Muscle of back (tissue), 11 donors: ENCODE measurements around the gene OTOF. TPM values are rescaled to one million over a fixed set of nuclear protein-coding genes. Genes with fewer than 3 reads are reported as not detected.

Source experiments
- DNase-seq, 3 donors: peaks; one replicate each; pipeline versions ENCODE4 v3.0.0 to v3.0.0-alpha.2; 2013
- polyA plus RNA-seq, 10 donors: library from polyadenylated mRNA; unstranded; fragments of 120-200 nt; gene quantifications; one replicate each; pipeline ENCODE4 v1.2.1, GENCODE V29; 2013; ENCODE audit not compliant: insufficient read length in 10 of 10

OTOF gene
- polyA plus RNA-seq, 10 donors = 10.4 to 32.8 (median 19.3) TPM

- DNase-seq = no peak
Observed at GRCh38 chr2:26453421-26454329, 24.2 kb downstream of the OTOF start.

GRCh38 chr2:26451700-26452099, 26.2 kb downstream of the OTOF start:
- DNase-seq = no peak

- DNase-seq = no peak
Observed at GRCh38 chr2:26450031-26450635, 27.8 kb downstream of the OTOF start.

- DNase-seq = no peak
Observed at GRCh38 chr2:26449278-26450030, 28.5 kb downstream of the OTOF start.

GRCh38 chr2:26448651-26449050, 29.3 kb downstream of the OTOF start:
- DNase-seq = no peak

- no peak for DNase-seq
Observed at GRCh38 chr2:26444236-26444635, 33.7 kb downstream of the OTOF start.

- DNase-seq = no peak
Observed at GRCh38 chr2:26442707-26443106, 35.2 kb downstream of the OTOF start.

- DNase-seq = no peak
Observed at GRCh38 chr2:26442301-26442700, 35.6 kb downstream of the OTOF start.

GRCh38 chr2:26438926-26439325, 39.0 kb downstream of the OTOF start:
- no peak for DNase-seq

GRCh38 chr2:26438526-26438925, 39.4 kb downstream of the OTOF start:
- DNase-seq = no peak

GRCh38 chr2:26435106-26435505, 42.8 kb downstream of the OTOF start:
- DNase-seq = no peak

GRCh38 chr2:26432859-26433258, 45.1 kb downstream of the OTOF start:
- no peak for DNase-seq

GRCh38 chr2:26432363-26432762, 45.6 kb downstream of the OTOF start:
- DNase-seq = no peak

GRCh38 chr2:26430826-26431225, 47.1 kb downstream of the OTOF start:
- no peak for DNase-seq

- peak in 2 of 3 donors; percentile 22 to 36 for DNase-seq
Observed at GRCh38 chr2:26429779-26430578, 47.9 kb downstream of the OTOF start.

GRCh38 chr2:26428846-26429245, 49.1 kb downstream of the OTOF start:
- DNase-seq = no peak

GRCh38 chr2:26424221-26424620, 53.7 kb downstream of the OTOF start:
- peak in 1 of 3 donors; percentile 6 for DNase-seq

- DNase-seq = no peak
Observed at GRCh38 chr2:26423750-26424149, 54.2 kb downstream of the OTOF start.

GRCh38 chr2:26422947-26423629, 54.8 kb downstream of the OTOF start:
- peak in 1 of 3 donors; percentile 14 for DNase-seq

GRCh38 chr2:26421961-26422360, 56.0 kb downstream of the OTOF start:
- DNase-seq = no peak

- DNase-seq = no peak
Observed at GRCh38 chr2:26414311-26414710, 63.6 kb downstream of the OTOF start.
